ENCODE results near the gene CYTH4. TPM values are rescaled to one million over a fixed set of nuclear protein-coding genes. Genes with fewer than 3 reads are reported as not detected.
"Not testable (repeated sequence)": the region's sequence is repeated elsewhere in the genome, so short reads cannot be mapped to it uniquely, and the experiment has no call there.

CYTH4 gene
- total RNA-seq, 4 donors from 2014 or later, result 3.3 to 15.1 (median 4.2) TPM

GRCh38 chr22:37320726-37321677 lies 38.7 kb downstream of the CYTH4 start:
- no peaks in the 10 kb centered on the region for H3K9me3 ChIP-seq
- H3K36me3 ChIP-seq, result no peaks in the 10 kb centered on the region
- no peak for DNase-seq
- H3K4me1 ChIP-seq, result no peaks in the 10 kb centered on the region
- peaks cover 15% of the 10 kb centered on the region for H3K27me3 ChIP-seq
- no peak overlapping the region for H3K4me3 ChIP-seq (replicated peaks in 1 of 3)
- no peak overlapping the region for H3K27ac ChIP-seq
- 76 to 87% methylated on average over 15 to 16 of the region's 16 CpGs for WGBS, 2 donors
- intact Hi-C loops (cut with DNase I), result no loop called here
- no peak for TF ChIP-seq POLR2A (IDR thresholded peaks at IDR 0.05)
- TF ChIP-seq CTCF (IDR thresholded peaks at IDR 0.05), result no peak

GRCh38 chr22:37324340-37325038 lies 42.2 kb downstream of the CYTH4 start:
- Histone ChIP-seq H3K9me3 (no peaks in the 10 kb centered on the region), H3K4me1 (no peaks in the 10 kb centered on the region), H3K27ac (no peak overlapping the region), H3K36me3 (no peaks in the 10 kb centered on the region), H3K27me3 (peaks cover 17% of the 10 kb centered on the region), H3K4me3 (replicated peaks in 1 of 3) (no peak overlapping the region)
- TF ChIP-seq POLR2A (IDR thresholded peaks at IDR 0.05), result no peak
- TF ChIP-seq CTCF (IDR thresholded peaks at IDR 0.05), result no peak
- intact Hi-C loops (cut with DNase I), result no loop called here
- no peak for DNase-seq
- WGBS, 2 donors, result 11 to 20% methylated on average over 4 to 37 of the region's 51 CpGs

GRCh38 chr22:37325039-37325395 lies 42.7 kb downstream of the CYTH4 start:
- no peaks in the 10 kb centered on the region for H3K4me1 ChIP-seq
- H3K9me3 ChIP-seq, result no peaks in the 10 kb centered on the region
- H3K27ac ChIP-seq, result no peak overlapping the region
- 5 to 8% methylated on average over 18 to 21 of the region's 21 CpGs for WGBS, 2 donors
- TF ChIP-seq CTCF (IDR thresholded peaks at IDR 0.05) (no peak), POLR2A (IDR thresholded peaks at IDR 0.05) (no peak)
- intact Hi-C loops (cut with DNase I), result no loop called here
- DNase-seq, result no peak
- H3K36me3 ChIP-seq, result no peaks in the 10 kb centered on the region
- H3K4me3 ChIP-seq (replicated peaks in 1 of 3), result no peak overlapping the region
- H3K27me3 ChIP-seq, result peaks cover 17% of the 10 kb centered on the region

GRCh38 chr22:37326726-37327125 lies 44.4 kb downstream of the CYTH4 start:
- WGBS, 2 donors, result 27 to 28% methylated on average over 7 of the region's 7 CpGs
- H3K27me3 ChIP-seq, result peaks cover 17% of the 10 kb centered on the region
- H3K36me3 ChIP-seq, result no peaks in the 10 kb centered on the region
- TF ChIP-seq POLR2A (IDR thresholded peaks at IDR 0.05) (no peak), CTCF (IDR thresholded peaks at IDR 0.05) (no peak)
- no peaks in the 10 kb centered on the region for H3K4me1 ChIP-seq
- intact Hi-C loops (cut with DNase I), result no loop called here
- no peak overlapping the region for H3K4me3 ChIP-seq (replicated peaks in 1 of 3)
- H3K9me3 ChIP-seq, result no peaks in the 10 kb centered on the region
- no peak for DNase-seq
- H3K27ac ChIP-seq, result no peak overlapping the region

GRCh38 chr22:37328017-37328416 lies 45.7 kb downstream of the CYTH4 start:
- no peak for DNase-seq
- no peaks in the 10 kb centered on the region for H3K9me3 ChIP-seq
- WGBS, 2 donors, result 86 to 96% methylated on average over 8 of the region's 8 CpGs
- no peak overlapping the region for H3K4me3 ChIP-seq (replicated peaks in 1 of 3)
- no peak overlapping the region for H3K27ac ChIP-seq
- no peak for TF ChIP-seq POLR2A (IDR thresholded peaks at IDR 0.05)
- TF ChIP-seq CTCF (IDR thresholded peaks at IDR 0.05), result no peak
- intact Hi-C loops (cut with DNase I), result no loop called here
- no peaks in the 10 kb centered on the region for H3K36me3 ChIP-seq
- H3K4me1 ChIP-seq, result no peaks in the 10 kb centered on the region
- H3K27me3 ChIP-seq, result peaks cover 17% of the 10 kb centered on the region

GRCh38 chr22:37328538-37329237 lies 46.4 kb downstream of the CYTH4 start:
- intact Hi-C loops (cut with DNase I), result not testable (repeated sequence)
- peaks cover 20% of the 10 kb centered on the region for H3K27me3 ChIP-seq

More at GRCh38 chr22:37328538-37329237, 46.4 kb downstream of the CYTH4 start:
- DNase-seq; H3K27ac ChIP-seq; H3K9me3 ChIP-seq; H3K4me3 ChIP-seq (replicated peaks in 1 of 3); H3K4me1 ChIP-seq; H3K36me3 ChIP-seq: not testable (repeated sequence)
- 38 to 63% methylated on average over 5 to 6 of the region's 6 CpGs for WGBS, 2 donors
